B cell (primary cell): ENCODE results near the gene KCNG4. TPM values are rescaled to one million over a fixed set of nuclear protein-coding genes. Genes with fewer than 3 reads are reported as not detected.

Experiments used
- ATAC-seq: fragments of 200-7000 bp; cut with Tn5 transposase; one replicate; pipeline ENCODE4 v1.10.0; 2021; ENCODE audit warnings: low read depth, mild to moderate bottlenecking, moderate number of reproducible peaks, moderate library complexity
- CTCF ChIA-PET: fragments of 350-600 bp; sonication (Branson Sonifier 250); formaldehyde crosslinking; loops from one replicate; lab custom pipeline; 2021; ENCODE audit warnings: antibody characterized with exemption, inconsistent platforms; lab: Charles Lee
- POLR2A ChIA-PET: fragments of 350-600 bp; sonication (Branson Sonifier 250); formaldehyde crosslinking; loops from one replicate; lab custom pipeline; 2021; ENCODE audit warnings: antibody characterized with exemption; lab: Charles Lee
- DNase-seq: peaks from one replicate; pipeline ENCODE4 v3.0.0; 2013
- H2AFZ ChIP-seq: 2 replicates; pipeline ENCODE4 v1.6.1; 2012; ENCODE audit warnings: mild to moderate bottlenecking, low read depth, low read length; ENCODE audit not compliant: insufficient read depth, poor library complexity, severe bottlenecking
- H3K27ac ChIP-seq, 2 donors: 1 replicate in 1 of 2; 2 replicates in 1 of 2; pipeline ENCODE4 v1.5.1; 2012 to 2013; ENCODE audit warnings: low read length in 2 of 2, mild to moderate bottlenecking in 2 of 2, moderate library complexity in 1 of 2
- H3K27me3 ChIP-seq, 4 experiments: fragments of 200-600 bp in 1 of 4; sonication (generic) in 1 of 4; replicated peaks in 1 of 4; 1 replicate in 2 of 4; 2 replicates in 2 of 4; pipeline versions ENCODE4 v1.6.1 to v1.7.0; 2013 to 2016; ENCODE audit warnings: low read length in 3 of 4, mild to moderate bottlenecking in 2 of 4, mixed read lengths in 1 of 4, moderate library complexity in 1 of 4; ENCODE audit not compliant: insufficient read depth in 4 of 4, control insufficient read depth in 3 of 4; ENCODE audit errors: control extremely low read depth in 1 of 4
- H3K36me3 ChIP-seq, 2 experiments: replicated peaks in 1 of 2; 1 replicate in 1 of 2; 2 replicates in 1 of 2; pipeline versions ENCODE4 v1.6.1 to v1.7.1; 2013; ENCODE audit warnings: low read length in 1 of 2; ENCODE audit not compliant: insufficient read depth in 2 of 2, control insufficient read depth in 1 of 2; ENCODE audit errors: control extremely low read depth in 1 of 2, extremely low read depth in 1 of 2
- H3K4me1 ChIP-seq, 2 donors: fragments of 200-600 bp in 1 of 2; sonication (generic) in 1 of 2; 1 replicate in 1 of 2; 2 replicates in 1 of 2; pipeline versions ENCODE4 v1.5.1 to v1.6.1; 2013 to 2017; ENCODE audit warnings: low read length in 2 of 2; ENCODE audit not compliant: control insufficient read depth in 2 of 2, insufficient read depth in 2 of 2
- H3K4me2 ChIP-seq: replicated peaks from 2 replicates; pipeline ENCODE3; 2012; ENCODE audit warnings: mild to moderate bottlenecking, low read depth, low read length; ENCODE audit not compliant: poor library complexity, severe bottlenecking
- H3K4me3 ChIP-seq, 5 experiments: fragments of 200-600 bp in 1 of 5; sonication (generic) in 1 of 5; 1 replicate in 3 of 5; 2 replicates in 2 of 5; pipeline versions ENCODE4 v1.5.1 to v1.7.0; 2011 to 2016; ENCODE audit warnings: low read length in 4 of 5, mild to moderate bottlenecking in 4 of 5, low read depth in 2 of 5, control low read depth in 1 of 5, moderate library complexity in 1 of 5; ENCODE audit not compliant: insufficient read depth in 1 of 5; ENCODE audit errors: control extremely low read depth in 1 of 5, extremely low read depth in 1 of 5
- H3K79me2 ChIP-seq: fragments of 200-600 bp; sonication (generic); one replicate; pipeline ENCODE4 v1.6.0; 2016; ENCODE audit warnings: low read length; ENCODE audit not compliant: control insufficient read depth, insufficient read depth
- H3K9ac ChIP-seq: fragments of 200-600 bp; sonication (generic); 2 replicates; pipeline ENCODE4 v1.6.1; 2017; ENCODE audit warnings: mild to moderate bottlenecking, low read length, moderate library complexity
- H3K9me3 ChIP-seq, 3 donors: one replicate each; pipeline versions ENCODE4 v1.6.1 to v1.7.1; 2013; ENCODE audit warnings: low read length in 2 of 3; ENCODE audit not compliant: control insufficient read depth in 2 of 3, insufficient read depth in 1 of 3; ENCODE audit errors: control extremely low read depth in 1 of 3
- H4K20me1 ChIP-seq: 2 replicates; pipeline ENCODE4 v1.6.0; 2012; ENCODE audit warnings: mild to moderate bottlenecking, low read length; ENCODE audit not compliant: insufficient read depth, control insufficient read depth, poor library complexity, severe bottlenecking
- H3K27ac Mint-ChIP-seq: one replicate; pipeline ENCODE4 v1.8.0; 2021; ENCODE audit warnings: mixed read lengths
- H3K27me3 Mint-ChIP-seq: one replicate; pipeline ENCODE4 v1.8.0; 2021; ENCODE audit warnings: mixed read lengths
- H3K4me1 Mint-ChIP-seq: one replicate; pipeline ENCODE4 v1.8.0; 2021; ENCODE audit warnings: mixed read lengths
- H3K4me3 Mint-ChIP-seq: one replicate; pipeline ENCODE4 v1.8.0; 2021; ENCODE audit warnings: mixed read lengths
- H3K9me3 Mint-ChIP-seq: one replicate; pipeline ENCODE4 v1.8.0; 2022; ENCODE audit warnings: mixed read lengths; ENCODE audit not compliant: insufficient read depth
- CTCF ChIP-seq: fragments of 200-600 bp; IDR thresholded peaks from one replicate; pipeline ENCODE4 v1.8.0; 2022; ENCODE audit warnings: antibody characterized with exemption, mild to moderate bottlenecking
- EZH2 ChIP-seq: IDR thresholded peaks from 2 replicates; pipeline ENCODE4 v1.6.1; 2012; ENCODE audit warnings: borderline replicate concordance, low read depth, mild to moderate bottlenecking, moderate library complexity, low read length; ENCODE audit not compliant: insufficient read depth, poor library complexity, severe bottlenecking
- WGBS: methylation state at CpG from one replicate; pipeline ENCODE4 v1.1.5; 2013; ENCODE audit warnings: missing lambda C conversion rate; ENCODE audit not compliant: insufficient coverage; 5-methylcytosine and 5-hydroxymethylcytosine counted together
- intact Hi-C: fragments of 100-400 bp; cut with micrococcal nuclease; formaldehyde crosslinking; loops from one replicate; pipeline ENCODE4 v1.10.0; 2022
- polyA plus RNA-seq: library from polyadenylated mRNA; depleted of rRNA; stranded (reverse); fragments of >200 nt; gene quantifications from 2 replicates; pipeline ENCODE4 v1.2.3, GENCODE V29; 2012
- total RNA-seq, 2 donors: library from RNA; stranded (reverse); fragments of 120-200 nt in 1 of 2; gene quantifications; 1 replicate in 1 of 2; 2 replicates in 1 of 2; pipeline versions ENCODE4 v1.2.3 to v1.2.4, GENCODE V29; 2013 to 2022

The KCNG4 gene
- total and polyA plus RNA-seq, 2 donors (not counting 1 experiment from before 2014, with no cell fraction given) = not detected

GRCh38 chr16:84270531-84270930 is 30.7 kb upstream of the KCNG4 start:
- no peak overlapping the region for H2AFZ ChIP-seq
- H3K4me2 ChIP-seq = no peak overlapping the region
- no peak for DNase-seq
- no peaks in the 10 kb centered on the region for H3K9me3 Mint-ChIP-seq
- intact Hi-C loops = no loop called here
- H3K27ac Mint-ChIP-seq = no peak overlapping the region
- H3K4me3 ChIP-seq = no peak overlapping the region
- no peaks in the 10 kb centered on the region for H3K79me2 ChIP-seq
- ChIA-PET POLR2A (no interaction called here), CTCF (no interaction called here)
- ATAC-seq = no peak
- no peak overlapping the region for H3K4me3 Mint-ChIP-seq
- WGBS = 84% methylated on average over 9 of the region's 10 CpGs
- H3K36me3 ChIP-seq = no peaks in the 10 kb centered on the region
- no peaks in the 10 kb centered on the region for H4K20me1 ChIP-seq
- H3K4me1 Mint-ChIP-seq = no peaks in the 10 kb centered on the region
- no peak overlapping the region for H3K9ac ChIP-seq
- peaks cover 0 to 4% (median 0%) of the 10 kb centered on the region in 3 donors for H3K9me3 ChIP-seq
- peaks cover 0 to 6% (median 0%) of the 10 kb centered on the region in 4 experiments for H3K27me3 ChIP-seq
- no peak overlapping the region for H3K27ac ChIP-seq
- H3K4me1 ChIP-seq = no peaks in the 10 kb centered on the region
- TF ChIP-seq CTCF (no peak), EZH2 (no peak)
- H3K27me3 Mint-ChIP-seq = peaks cover 10% of the 10 kb centered on the region

GRCh38 chr16:84270071-84270470 is 30.3 kb upstream of the KCNG4 start:
- no peak for ATAC-seq
- Mint-ChIP-seq H3K27me3 (peaks cover 6% of the 10 kb centered on the region), H3K27ac (no peak overlapping the region), H3K4me1 (no peaks in the 10 kb centered on the region), H3K4me3 (no peak overlapping the region), H3K9me3 (no peaks in the 10 kb centered on the region)
- no peak for TF ChIP-seq EZH2
- no peak for TF ChIP-seq CTCF
- no peak overlapping the region for H3K4me3 ChIP-seq
- H3K9me3 ChIP-seq = peaks cover 0 to 4% (median 0%) of the 10 kb centered on the region in 3 donors
- POLR2A ChIA-PET = no interaction called here
- H3K36me3 ChIP-seq = no peaks in the 10 kb centered on the region
- no peak overlapping the region for H3K4me2 ChIP-seq
- DNase-seq = no peak
- H3K27ac ChIP-seq = no peak overlapping the region
- intact Hi-C loops = no loop called here
- peaks cover 0 to 6% (median 0%) of the 10 kb centered on the region in 4 experiments for H3K27me3 ChIP-seq
- no peaks in the 10 kb centered on the region for H4K20me1 ChIP-seq
- H2AFZ ChIP-seq = no peak overlapping the region
- H3K4me1 ChIP-seq = no peaks in the 10 kb centered on the region
- H3K9ac ChIP-seq = no peak overlapping the region
- whole genome bisulfite sequencing = 95% methylated on average over 7 of the region's 9 CpGs
- CTCF ChIA-PET = no interaction called here
- H3K79me2 ChIP-seq = no peaks in the 10 kb centered on the region
